ENCODE data around the gene CD44.

DNA sequence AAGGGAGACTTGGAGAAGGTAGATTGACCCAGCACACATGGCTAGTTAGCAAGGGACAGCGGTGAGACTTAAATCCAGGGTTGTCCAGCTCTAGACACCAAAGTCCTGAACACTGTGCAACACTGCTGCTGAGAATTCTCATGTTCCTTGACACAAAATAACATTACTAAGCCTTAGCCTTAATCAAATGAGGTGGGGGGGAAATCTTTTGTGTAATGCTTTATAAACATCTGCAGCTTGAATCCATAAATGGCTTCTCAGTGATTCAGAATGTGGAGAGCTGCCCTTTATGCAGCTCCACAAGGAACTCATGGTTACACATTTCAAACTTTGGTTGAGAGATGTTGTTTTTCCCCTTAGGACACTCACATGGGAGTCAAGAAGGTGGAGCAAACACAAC is 80.0 kb downstream of the CD44 start:
- TF ChIP-seq PATZ1 (CRISPR knock-in tag; IDR thresholded peaks at IDR 0.05; ENCODE audit: borderline replicate concordance), result no peak
- TF ChIP-seq, protein P1, sequence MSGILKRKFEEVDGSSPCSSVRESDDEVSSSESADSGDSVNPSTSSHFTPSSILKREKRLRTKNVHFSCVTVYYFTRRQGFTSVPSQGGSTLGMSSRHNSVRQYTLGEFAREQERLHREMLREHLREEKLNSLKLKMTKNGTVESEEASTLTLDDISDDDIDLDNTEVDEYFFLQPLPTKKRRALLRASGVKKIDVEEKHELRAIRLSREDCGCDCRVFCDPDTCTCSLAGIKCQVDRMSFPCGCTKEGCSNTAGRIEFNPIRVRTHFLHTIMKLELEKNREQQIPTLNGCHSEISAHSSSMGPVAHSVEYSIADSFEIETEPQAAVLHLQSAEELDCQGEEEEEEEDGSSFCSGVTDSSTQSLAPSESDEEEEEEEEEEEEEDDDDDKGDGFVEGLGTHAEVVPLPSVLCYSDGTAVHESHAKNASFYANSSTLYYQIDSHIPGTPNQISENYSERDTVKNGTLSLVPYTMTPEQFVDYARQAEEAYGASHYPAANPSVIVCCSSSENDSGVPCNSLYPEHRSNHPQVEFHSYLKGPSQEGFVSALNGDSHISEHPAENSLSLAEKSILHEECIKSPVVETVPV (CRISPR knock-in tag; IDR thresholded peaks at IDR 0.05), result no peak
- TF ChIP-seq ARNTL (CRISPR knock-in tag; IDR thresholded peaks at IDR 0.05; ENCODE audit: borderline replicate concordance, low read depth), result no peak
- TF ChIP-seq ESRRG (CRISPR knock-in tag; IDR thresholded peaks at IDR 0.05), result no peak
- TF ChIP-seq CSDC2 (CRISPR knock-in tag; IDR thresholded peaks at IDR 0.05), result no peak
- no peak for TF ChIP-seq OSR1 (CRISPR knock-in tag; IDR thresholded peaks at IDR 0.05)
- no peak for TF ChIP-seq GLIS3 (CRISPR knock-in tag; IDR thresholded peaks at IDR 0.05)
- no peak for TF ChIP-seq BACH2 (CRISPR knock-in tag; IDR thresholded peaks at IDR 0.05; ENCODE audit: borderline replicate concordance)
- no peak for TF ChIP-seq CREB5 (CRISPR knock-in tag; IDR thresholded peaks at IDR 0.05; ENCODE audit: low read depth)
- no peak for TF ChIP-seq SNAI2 (CRISPR knock-in tag; IDR thresholded peaks at IDR 0.05)
- no peak for TF ChIP-seq TCF4 (CRISPR knock-in tag; IDR thresholded peaks at IDR 0.05; ENCODE audit: borderline replicate concordance)
- no peak for TF ChIP-seq ZNF70 (CRISPR knock-in tag; IDR thresholded peaks at IDR 0.05)
- TF ChIP-seq TOX (CRISPR knock-in tag; IDR thresholded peaks at IDR 0.05; ENCODE audit: borderline replicate concordance), result no peak
